ENCODE measurements around the gene MLF2.
"Not testable (repeated sequence)": the region's sequence is repeated elsewhere in the genome, so short reads cannot be mapped to it uniquely, and the experiment has no call there.

The MLF2 gene

DNA sequence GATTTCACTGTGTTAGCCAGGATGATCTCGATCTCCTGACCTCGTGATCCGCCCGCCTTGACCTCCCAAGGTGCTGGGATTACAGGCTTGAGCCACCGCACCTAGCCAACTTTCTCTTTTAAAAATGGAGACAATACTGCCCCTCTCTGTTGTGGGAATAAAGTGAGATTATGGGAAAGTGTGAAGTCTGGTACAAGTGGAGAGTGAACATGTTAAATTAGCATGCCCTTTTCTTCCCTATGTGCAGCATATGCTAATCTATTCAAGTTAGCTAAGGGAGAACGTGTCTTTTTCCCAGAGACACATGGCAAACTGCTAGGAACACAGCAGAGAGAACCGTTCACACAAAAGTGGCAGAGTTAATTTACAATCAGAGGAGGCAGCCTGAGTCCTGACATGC is 27.6 kb downstream of the MLF2 start:
- no peak for DNase-seq

GRCh38 chr12:6724409-6724797 is 28.5 kb downstream of the MLF2 start:
- DNase-seq, result peak; percentile 54

GRCh38 chr12:6723607-6724408 is 29.1 kb downstream of the MLF2 start, which contains the start of gene COPS7A:
TSS of gene COPS7A (plus strand) at chr12:6724046. CDS start at chr12:6724657, 611 bp downstream.
- DNase-seq, result peak; percentile 99

- DNase-seq, result peak; percentile 81
These were observed 30.1 kb downstream of the MLF2 start for GRCh38 chr12:6722863-6723262.

- no peak for DNase-seq
These were observed 36.0 kb downstream of the MLF2 start for GRCh38 chr12:6716874-6717437.

- DNase-seq, result not testable (repeated sequence)
These were observed 36.7 kb downstream of the MLF2 start for GRCh38 chr12:6716031-6716873.

DNA sequence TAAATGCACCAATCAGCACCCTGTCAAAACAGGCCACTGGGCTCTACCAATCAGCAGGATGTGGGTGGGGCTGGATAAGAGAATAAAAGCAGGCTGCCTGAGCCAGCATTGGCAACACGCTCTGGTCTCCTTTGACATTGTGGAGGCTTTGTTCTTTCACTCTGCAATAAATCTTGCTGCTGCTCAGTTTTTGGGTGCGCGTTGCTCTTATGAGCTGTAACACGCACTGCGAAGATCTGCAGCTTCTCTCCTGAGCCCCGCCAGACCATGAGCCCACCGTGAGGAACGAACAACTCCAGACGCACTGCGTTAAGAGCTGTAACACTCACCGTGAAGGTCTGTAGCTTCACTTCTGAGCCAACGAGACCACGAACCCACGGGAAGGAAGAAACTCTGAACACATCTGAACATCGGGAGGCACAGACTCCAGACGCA is 44.0 kb downstream of the MLF2 start:
- no peak for DNase-seq

GRCh38 chr12:6708351-6708750 is 44.6 kb downstream of the MLF2 start:
- DNase-seq, result not testable (repeated sequence)

- DNase-seq, result peak; percentile 13
These were observed 49.3 kb downstream of the MLF2 start for GRCh38 chr12:6703631-6704030.

GRCh38 chr12:6701078-6701768 is 51.7 kb downstream of the MLF2 start:
- DNase-seq, result no peak

GRCh38 chr12:6700646-6701051 is 52.3 kb downstream of the MLF2 start, which contains the start of gene PIANP:
TSS of gene PIANP (minus strand) at chr12:6700815. CDS start at chr12:6698061, 2,754 bp downstream.
- DNase-seq, result no peak

- DNase-seq, result no peak
These were observed 52.8 kb downstream of the MLF2 start for GRCh38 chr12:6699989-6700645.

- no peak for DNase-seq
These were observed 53.5 kb downstream of the MLF2 start for GRCh38 chr12:6699259-6699988.

DNA sequence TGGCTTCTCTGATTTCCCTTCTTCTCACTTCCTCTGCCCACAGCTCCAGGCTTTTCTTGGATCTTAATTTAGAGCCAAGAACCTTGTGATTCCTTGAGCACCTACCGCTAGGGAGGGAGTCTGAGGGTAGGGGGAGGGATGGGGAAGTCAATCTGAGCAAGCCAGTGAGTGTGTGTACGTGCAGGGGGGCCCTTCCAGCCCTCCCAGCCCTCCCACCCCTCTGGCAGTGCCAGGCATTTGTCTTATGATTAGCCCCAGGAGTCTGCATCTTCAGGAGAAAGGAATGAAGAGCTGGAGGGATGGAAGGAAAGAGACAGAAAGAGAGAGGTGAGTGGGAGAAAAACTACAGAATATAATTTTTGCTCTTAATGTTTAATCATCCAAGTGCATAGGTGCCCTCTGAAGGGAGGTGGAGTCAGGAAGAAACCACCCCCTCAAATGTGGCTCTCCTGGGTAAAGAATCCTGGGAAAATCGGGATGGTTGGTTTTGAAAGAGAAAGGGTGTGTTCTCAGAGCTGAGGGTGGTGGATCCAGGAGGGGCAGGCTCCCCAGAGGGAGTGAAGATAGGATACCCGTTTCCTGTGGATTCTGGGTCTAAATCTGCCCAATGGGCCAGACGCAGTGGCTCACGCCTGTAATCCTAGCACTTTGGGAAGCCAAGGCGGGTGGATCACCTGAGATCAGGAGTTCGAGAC is 54.4 kb downstream of the MLF2 start:
- DNase-seq, result no peak

Measured in hematopoietic multipotent progenitor cell treated with erythropoietin and hydrocortisone succinate and interleukin-3 and kit ligand, for 8 days (in vitro differentiated cells).